IMR-90 (cell line): ENCODE results near the gene HNRNPLL. TPM values are rescaled to one million over a fixed set of nuclear protein-coding genes. Genes with fewer than 3 reads are reported as not detected.

ENCODE experiments used
- ATAC-seq: fragments of 200-7000 bp; cut with Tn5 transposase; 2 replicates; pipeline ENCODE4 v1.9.1; 2020; ENCODE audit warnings: low read depth, mild to moderate bottlenecking, moderate library complexity
- BruUV-seq: library from RNA; stranded (reverse); fragments of 400-500 nt; replicated peaks from 2 replicates; lab custom pipeline; 2021; lab: Mats Ljungman, UMichigan
- CTCF ChIA-PET: fragments of 300-600 bp; formaldehyde crosslinking; extraction: SDS; loops from one replicate; lab custom pipeline; 2021; ENCODE audit warnings: antibody characterized with exemption; lab: Yijun Ruan, JAX
- POLR2A ChIA-PET: fragments of 300-600 bp; sonication (Branson Sonifier 250); formaldehyde crosslinking; loops from one replicate; lab custom pipeline; 2022; ENCODE audit warnings: antibody characterized with exemption; ENCODE audit not compliant: unreplicated experiment; lab: Charles Lee
- DNase-seq: peaks from one replicate; pipeline ENCODE4 v3.0.0; 2013
- H2AFZ ChIP-seq: replicated peaks from 2 replicates; pipeline ENCODE3; 2013; ENCODE audit warnings: low read length, mild to moderate bottlenecking; ENCODE audit not compliant: poor library complexity
- H2AK5ac ChIP-seq: 2 replicates; pipeline ENCODE4 v1.6.1; 2013; ENCODE audit warnings: low read depth, low read length, inconsistent platforms
- H2AK9ac ChIP-seq: replicated peaks from 2 replicates; pipeline ENCODE3; 2013; ENCODE audit warnings: mild to moderate bottlenecking, low read depth, low read length, moderate library complexity; ENCODE audit not compliant: poor library complexity
- H2BK120ac ChIP-seq: 2 replicates; pipeline ENCODE4 v1.6.1; 2013; ENCODE audit warnings: low read depth, low read length, inconsistent platforms
- H2BK15ac ChIP-seq: 3 replicates; pipeline ENCODE4 v1.6.1; 2013; ENCODE audit warnings: low read depth, low read length, inconsistent platforms
- H2BK20ac ChIP-seq: 2 replicates; pipeline ENCODE4 v1.6.1; 2013; ENCODE audit warnings: low read depth, mild to moderate bottlenecking, inconsistent platforms, low read length, moderate library complexity
- H2BK5ac ChIP-seq: 2 replicates; pipeline ENCODE4 v1.6.1; 2013; ENCODE audit warnings: mild to moderate bottlenecking, low read depth, low read length, inconsistent platforms; ENCODE audit not compliant: poor library complexity, severe bottlenecking
- H3K14ac ChIP-seq: replicated peaks from 2 replicates; pipeline ENCODE4 v1.6.1; 2013; ENCODE audit warnings: low read depth, low read length, inconsistent platforms
- H3K18ac ChIP-seq: 2 replicates; pipeline ENCODE4 v1.6.1; 2013; ENCODE audit warnings: low read depth, low read length, control low read depth
- H3K23ac ChIP-seq: 2 replicates; pipeline ENCODE4 v1.6.1; 2013; ENCODE audit warnings: low read depth, low read length, inconsistent platforms
- H3K27ac ChIP-seq: 2 replicates; pipeline ENCODE4 v1.5.1; 2013; ENCODE audit warnings: mild to moderate bottlenecking, control low read depth, low read length; ENCODE audit not compliant: insufficient read depth
- H3K27me3 ChIP-seq: 2 replicates; pipeline ENCODE4 v1.6.1; 2013; ENCODE audit warnings: low read length; ENCODE audit not compliant: control insufficient read depth, insufficient read depth
- H3K36me3 ChIP-seq: 2 replicates; pipeline ENCODE4 v1.6.1; 2013; ENCODE audit warnings: low read length, mixed read lengths; ENCODE audit not compliant: control insufficient read depth, insufficient read depth
- H3K4ac ChIP-seq: 2 replicates; pipeline ENCODE4 v1.6.1; 2013; ENCODE audit warnings: low read depth, low read length, inconsistent platforms
- H3K4me1 ChIP-seq: 2 replicates; pipeline ENCODE4 v1.6.1; 2013; ENCODE audit warnings: low read length, mixed read lengths; ENCODE audit not compliant: control insufficient read depth, insufficient read depth
- H3K4me2 ChIP-seq: 2 replicates; pipeline ENCODE4 v1.6.1; 2013; ENCODE audit warnings: low read depth, mild to moderate bottlenecking, control low read depth, low read length, moderate library complexity
- H3K4me3 ChIP-seq: 2 replicates; pipeline ENCODE4 v1.5.1; 2013; ENCODE audit warnings: low read depth, mild to moderate bottlenecking, control low read depth, low read length, moderate library complexity; ENCODE audit not compliant: insufficient read depth
- H3K56ac ChIP-seq: 2 replicates; pipeline ENCODE4 v1.6.1; 2013; ENCODE audit warnings: low read length, inconsistent platforms; ENCODE audit not compliant: insufficient read depth; ENCODE audit errors: extremely low read depth
- H3K79me1 ChIP-seq, 2 experiments: 2 replicates each; pipeline ENCODE4 v1.6.1; 2013; ENCODE audit warnings: low read length in 2 of 2, inconsistent platforms in 1 of 2, low read depth in 1 of 2
- H3K9ac ChIP-seq: 2 replicates; pipeline ENCODE4 v1.6.1; 2013; ENCODE audit warnings: low read depth, low read length, control low read depth
- H3K9me1 ChIP-seq: 2 replicates; pipeline ENCODE4 v1.6.1; 2013; ENCODE audit warnings: low read length, inconsistent platforms; ENCODE audit not compliant: insufficient read depth
- H3K9me3 ChIP-seq: 2 replicates; pipeline ENCODE4 v1.6.1; 2013; ENCODE audit warnings: low read length; ENCODE audit not compliant: control insufficient read depth, insufficient read depth
- H4K20me1 ChIP-seq: 2 replicates; pipeline ENCODE4 v1.6.1; 2013; ENCODE audit warnings: low read length, inconsistent platforms; ENCODE audit not compliant: insufficient read depth
- H4K5ac ChIP-seq: 2 replicates; pipeline ENCODE4 v1.6.1; 2013; ENCODE audit warnings: mild to moderate bottlenecking, low read depth, low read length, control low read depth
- H4K8ac ChIP-seq, 2 experiments: 2 replicates each; pipeline ENCODE4 v1.6.1; 2013; ENCODE audit warnings: low read depth in 2 of 2, low read length in 2 of 2, control low read depth in 1 of 2, inconsistent platforms in 1 of 2
- H4K91ac ChIP-seq: 2 replicates; pipeline ENCODE4 v1.6.1; 2013; ENCODE audit warnings: low read depth, low read length, inconsistent platforms; ENCODE audit not compliant: insufficient read depth
- BHLHE40 ChIP-seq: fragments of 150-350 bp; IDR thresholded peaks from 2 replicates; pipeline ENCODE4 v1.6.1; 2016; ENCODE audit warnings: mild to moderate bottlenecking, low read depth, low read length
- CHD1 ChIP-seq: IDR thresholded peaks from 2 replicates; pipeline ENCODE4 v1.6.1; 2012; ENCODE audit warnings: low read depth, low read length, improper control_type of control experiment
- CTCF ChIP-seq: conservative IDR thresholded peaks from 2 replicates; pipeline ENCODE4 v1.5.1; 2012; ENCODE audit warnings: mild to moderate bottlenecking, low read depth, low read length, improper control_type of control experiment
- ELK1 ChIP-seq: fragments of 150-350 bp; IDR thresholded peaks from 2 replicates; pipeline ENCODE4 v1.6.1; 2016; ENCODE audit warnings: low read depth, mild to moderate bottlenecking, low read length, moderate library complexity, borderline replicate concordance
- FOS ChIP-seq: fragments of 150-350 bp; IDR thresholded peaks from 2 replicates; pipeline ENCODE4 v1.6.1; 2016; ENCODE audit warnings: low read depth, low read length
- MAZ ChIP-seq: IDR thresholded peaks from 2 replicates; pipeline ENCODE4 v1.6.1; 2012; ENCODE audit warnings: low read depth, mild to moderate bottlenecking, low read length, improper control_type of control experiment, moderate library complexity, borderline replicate concordance
- MXI1 ChIP-seq: IDR thresholded peaks from 2 replicates; pipeline ENCODE4 v1.6.1; 2012; ENCODE audit warnings: low read depth, mild to moderate bottlenecking, low read length, moderate library complexity, borderline replicate concordance
- NFE2L2 ChIP-seq: fragments of 150-350 bp; IDR thresholded peaks from 2 replicates; pipeline ENCODE4 v1.6.1; 2016; ENCODE audit warnings: low read depth, mild to moderate bottlenecking, low read length
- POLR2A ChIP-seq: IDR thresholded peaks from 2 replicates; pipeline ENCODE4 v1.6.1; 2012; ENCODE audit warnings: mild to moderate bottlenecking, low read depth, low read length
- RAD21 ChIP-seq: IDR thresholded peaks from 2 replicates; pipeline ENCODE4 v1.6.1; 2012; ENCODE audit warnings: low read length, improper control_type of control experiment
- RCOR1 ChIP-seq: IDR thresholded peaks from 2 replicates; pipeline ENCODE4 v1.6.1; 2012; ENCODE audit warnings: mild to moderate bottlenecking, low read length, improper control_type of control experiment; ENCODE audit not compliant: insufficient replicate concordance
- RFX5 ChIP-seq: IDR thresholded peaks from 2 replicates; pipeline ENCODE4 v1.8.0; 2012; ENCODE audit warnings: low read depth, mild to moderate bottlenecking, low read length, moderate library complexity
- SMC3 ChIP-seq: fragments of 150-350 bp; IDR thresholded peaks from 2 replicates; pipeline ENCODE4 v1.6.1; 2016; ENCODE audit warnings: low read depth, mild to moderate bottlenecking, antibody characterized with exemption, low read length, moderate library complexity
- WGBS, 2 experiments: methylation state at CpG; one replicate each; pipeline versions ENCODE4 v1.1.5 to v1.1.7; 2013; ENCODE audit warnings: missing lambda C conversion rate in 2 of 2; ENCODE audit not compliant: insufficient read length in 1 of 2; ENCODE audit errors: extremely low coverage in 2 of 2; 5-methylcytosine and 5-hydroxymethylcytosine counted together
- dilution Hi-C: fragments of 300-500 bp; cut with HindIII; formaldehyde crosslinking; loops from one replicate; pipeline ENCODE4 v1.14.3; 2018; ENCODE audit warnings: low sequenced_read_pairs; ENCODE audit not compliant: unreplicated experiment
- in situ Hi-C: fragments of 300-500 bp; cut with MboI; formaldehyde crosslinking; loops from 3 replicates; pipeline ENCODE4 v1.14.3; 2019; ENCODE audit warnings: low sequenced_read_pairs, inconsistent platforms, mixed read lengths
- intact Hi-C: fragments of 100-400 bp; cut with micrococcal nuclease; formaldehyde crosslinking; loops from 2 replicates; pipeline ENCODE4 v1.10.0; 2022
- polyA plus RNA-seq, 3 experiments: library from polyadenylated mRNA; depleted of rRNA; stranded (reverse); fragments of >200 nt; gene quantifications; 2 replicates each; pipeline ENCODE4 v1.2.3, GENCODE V29; 2012; ENCODE audit warnings: low replicate concordance in 1 of 3
- total RNA-seq: library from RNA; depleted of rRNA; stranded (reverse); fragments of >200 nt; gene quantifications from 2 replicates; pipeline ENCODE4 v1.2.3, GENCODE V29; 2012

HNRNPLL gene
- total and polyA plus RNA-seq, 2 of the 4 experiments (the other 2 are of a cell fraction): 23.7 to 53.1 TPM

DNA sequence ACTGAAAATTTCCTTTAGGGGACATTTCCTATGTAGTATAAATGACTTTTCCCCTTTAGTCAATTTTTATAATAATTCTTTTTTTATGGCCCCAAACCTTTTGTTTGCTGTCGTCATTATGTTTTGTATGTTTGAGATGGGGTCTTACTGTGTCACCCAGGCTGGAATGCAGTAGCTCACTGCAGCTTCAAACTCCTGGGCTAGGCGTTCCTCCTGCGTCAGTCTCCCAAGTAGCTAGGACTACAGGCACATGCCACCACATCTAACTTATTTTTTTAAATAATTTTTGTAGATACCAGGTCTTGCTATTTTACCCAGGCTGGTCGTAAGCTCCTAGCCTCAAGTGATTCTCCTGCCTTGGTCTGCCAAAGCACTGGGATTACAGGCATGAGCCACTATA lies 32.4 kb upstream of the HNRNPLL start:
- H4K5ac ChIP-seq: no peak overlapping the region
- POLR2A ChIA-PET: no interaction called here
- DNase-seq (no peak), ATAC-seq (no peak)
- no peak overlapping the region for H2BK5ac ChIP-seq
- no peak overlapping the region for H2AK5ac ChIP-seq
- no peak overlapping the region for H2BK20ac ChIP-seq
- no peaks in the 10 kb centered on the region for H3K79me1 ChIP-seq
- in situ Hi-C loops: no loop called here
- H2BK120ac ChIP-seq: no peak overlapping the region
- no peak overlapping the region for H4K91ac ChIP-seq
- WGBS, 2 experiments: no CpG with 5 or more reads among the region's 4 CpGs
- dilution Hi-C loops: no loop called here
- H2AK9ac ChIP-seq: no peak overlapping the region
- no peak overlapping the region for H3K4me2 ChIP-seq
- CTCF ChIA-PET: interaction anchor here (0.6 kb wide), 1 partner anchor 405 kb away, joined by 3 read pairs; no protein-coding TSS in a partner anchor
- no peak overlapping the region for H4K8ac ChIP-seq
- BruUV-seq: no TSS peak
- no peak overlapping the region for H3K56ac ChIP-seq
- no peaks in the 10 kb centered on the region for H4K20me1 ChIP-seq
- H2AFZ ChIP-seq: no peak overlapping the region
- H3K9ac ChIP-seq: no peak overlapping the region
- H3K27me3 ChIP-seq: no peaks in the 10 kb centered on the region
- H3K4ac ChIP-seq: no peak overlapping the region
- no peaks in the 10 kb centered on the region for H3K36me3 ChIP-seq
- H3K4me1 ChIP-seq: no peaks in the 10 kb centered on the region
- intact Hi-C loops: no loop called here
- H3K9me1 ChIP-seq: no peaks in the 10 kb centered on the region
- H3K23ac ChIP-seq: no peak overlapping the region; the same call in 1 of the 2 replicates
- no peak overlapping the region for H2BK15ac ChIP-seq
- no peak overlapping the region for H3K27ac ChIP-seq
- no peak overlapping the region for H3K14ac ChIP-seq
- TF ChIP-seq SMC3 (no peak), MAZ (no peak), CTCF (no peak), FOS (no peak), RAD21 (no peak), CHD1 (no peak), RCOR1 (no peak), POLR2A (no peak), ELK1 (no peak), BHLHE40 (no peak), NFE2L2 (no peak), MXI1 (no peak), RFX5 (no peak)
- H3K4me3 ChIP-seq: no peak overlapping the region
- H3K9me3 ChIP-seq: peaks cover 1% of the 10 kb centered on the region; the same call in 1 of the 2 replicates
- no peak overlapping the region for H3K18ac ChIP-seq
